ENCODE results near the gene SCMH1.

Gene SCMH1

DNA sequence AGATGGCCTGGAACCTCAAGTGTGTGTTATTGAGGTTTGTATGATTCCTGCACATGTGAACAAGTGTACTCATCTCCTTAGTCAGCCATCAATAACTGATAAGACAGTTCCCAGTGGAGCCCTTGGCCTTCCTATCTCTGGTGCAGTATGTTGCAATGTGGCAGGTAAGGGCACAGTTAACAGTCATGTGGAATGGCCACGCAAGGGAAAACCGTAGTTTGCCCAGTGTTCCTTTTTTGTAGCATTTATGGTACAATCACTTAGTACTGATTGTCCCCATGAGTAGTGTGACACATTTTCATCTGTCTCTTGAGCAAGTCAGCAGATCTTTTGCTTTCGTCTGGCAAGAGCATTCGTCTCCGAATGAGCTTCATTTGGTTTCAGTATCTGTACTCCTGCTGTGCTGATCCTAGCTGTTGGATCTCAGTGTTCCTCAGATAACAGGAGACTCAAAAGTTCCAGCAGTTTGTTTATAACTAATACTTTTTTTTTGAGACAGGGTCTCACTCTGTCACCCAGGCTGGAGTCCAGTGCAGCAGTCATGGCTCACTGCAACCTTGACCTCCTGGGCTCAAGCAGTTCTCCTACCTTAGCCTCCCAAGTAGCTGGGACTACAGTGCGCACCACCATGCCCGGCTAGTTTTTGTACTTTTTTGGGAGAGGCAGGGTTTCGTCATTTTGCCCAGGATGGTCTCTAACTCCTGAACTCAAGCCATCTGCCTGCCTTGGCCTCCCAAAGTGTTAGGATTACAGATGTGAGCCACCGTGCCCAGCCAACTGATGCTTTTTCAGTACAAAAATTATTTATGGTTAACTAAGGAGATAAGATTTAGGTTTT, 254.4 kb downstream of the SCMH1 start:
- Histone ChIP-seq H3K9me2 (ENCODE audit: low read depth, low read length) (no peaks in the 10 kb centered on the region), H3K9me3 (ENCODE audit: low read length) (no peaks in the 10 kb centered on the region), H3K4me3 (ENCODE audit: low read depth, low read length, poor library complexity, severe bottlenecking) (no peak overlapping the region), H3K27me3 (ENCODE audit: insufficient read depth, low read length) (no peaks in the 10 kb centered on the region), H3F3A (ENCODE audit: insufficient read depth, low read length) (no peaks in the 10 kb centered on the region), H4K20me1 (ENCODE audit: insufficient read depth, low read length) (no peaks in the 10 kb centered on the region), H2AFZ (ENCODE audit: low read length) (no peak overlapping the region), H3K27ac (ENCODE audit: low read depth, low read length, poor library complexity, severe bottlenecking) (no peak overlapping the region), H3K79me2 (ENCODE audit: insufficient read depth, low read length) (peaks cover 20% of the 10 kb centered on the region), H3K4me2 (ENCODE audit: low read length) (no peak overlapping the region), H3K9ac (ENCODE audit: low read length) (no peak overlapping the region), H3K4me1 (ENCODE audit: insufficient read depth, low read length, severe bottlenecking) (peaks cover 6% of the 10 kb centered on the region), H3K36me3 (ENCODE audit: insufficient read depth, low read length) (peaks cover 100% of the 10 kb centered on the region)
- TF ChIP-seq EZH2 (IDR thresholded peaks at IDR 0.05; ENCODE audit: borderline replicate concordance, low read length), result no peak
- TF ChIP-seq, protein P1, sequence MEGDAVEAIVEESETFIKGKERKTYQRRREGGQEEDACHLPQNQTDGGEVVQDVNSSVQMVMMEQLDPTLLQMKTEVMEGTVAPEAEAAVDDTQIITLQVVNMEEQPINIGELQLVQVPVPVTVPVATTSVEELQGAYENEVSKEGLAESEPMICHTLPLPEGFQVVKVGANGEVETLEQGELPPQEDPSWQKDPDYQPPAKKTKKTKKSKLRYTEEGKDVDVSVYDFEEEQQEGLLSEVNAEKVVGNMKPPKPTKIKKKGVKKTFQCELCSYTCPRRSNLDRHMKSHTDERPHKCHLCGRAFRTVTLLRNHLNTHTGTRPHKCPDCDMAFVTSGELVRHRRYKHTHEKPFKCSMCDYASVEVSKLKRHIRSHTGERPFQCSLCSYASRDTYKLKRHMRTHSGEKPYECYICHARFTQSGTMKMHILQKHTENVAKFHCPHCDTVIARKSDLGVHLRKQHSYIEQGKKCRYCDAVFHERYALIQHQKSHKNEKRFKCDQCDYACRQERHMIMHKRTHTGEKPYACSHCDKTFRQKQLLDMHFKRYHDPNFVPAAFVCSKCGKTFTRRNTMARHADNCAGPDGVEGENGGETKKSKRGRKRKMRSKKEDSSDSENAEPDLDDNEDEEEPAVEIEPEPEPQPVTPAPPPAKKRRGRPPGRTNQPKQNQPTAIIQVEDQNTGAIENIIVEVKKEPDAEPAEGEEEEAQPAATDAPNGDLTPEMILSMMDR (IDR thresholded peaks at IDR 0.05; ENCODE audit: low read length), result no peak

DNA sequence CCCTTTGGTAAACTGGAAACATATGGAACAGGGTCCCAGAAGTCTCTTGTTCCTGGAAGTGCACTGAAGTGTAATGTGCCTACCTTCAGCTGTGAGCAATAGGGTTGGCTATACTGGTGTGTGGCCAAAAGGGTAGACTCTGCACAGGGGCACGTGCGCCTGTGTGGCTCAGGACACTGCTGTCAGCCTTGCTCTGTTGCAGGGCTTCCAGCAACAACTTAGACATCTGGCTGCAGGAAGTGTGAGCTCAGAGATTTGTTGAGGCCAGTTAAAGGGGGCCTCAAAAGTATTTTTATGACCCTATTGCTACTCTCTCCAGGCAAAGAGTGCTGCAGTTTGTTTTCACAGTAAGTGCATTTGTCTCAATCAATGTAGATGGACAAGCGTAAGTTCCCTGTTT, 255.2 kb downstream of the SCMH1 start:
- H3K4me3 ChIP-seq (ENCODE audit: low read depth, low read length, poor library complexity, severe bottlenecking), result no peak overlapping the region
- peaks cover 13% of the 10 kb centered on the region for H3K4me1 ChIP-seq (ENCODE audit: insufficient read depth, low read length, severe bottlenecking)
- H3K36me3 ChIP-seq (ENCODE audit: insufficient read depth, low read length), result peaks cover 100% of the 10 kb centered on the region
- no peaks in the 10 kb centered on the region for H3K9me2 ChIP-seq (ENCODE audit: low read depth, low read length)
- no peak for TF ChIP-seq EZH2 (IDR thresholded peaks at IDR 0.05; ENCODE audit: borderline replicate concordance, low read length)
- H2AFZ ChIP-seq (ENCODE audit: low read length), result no peak overlapping the region
- H3K79me2 ChIP-seq (ENCODE audit: insufficient read depth, low read length), result peaks cover 27% of the 10 kb centered on the region
- no peaks in the 10 kb centered on the region for H3K27me3 ChIP-seq (ENCODE audit: insufficient read depth, low read length)
- no peaks in the 10 kb centered on the region for H3F3A ChIP-seq (ENCODE audit: insufficient read depth, low read length)
- no peak overlapping the region for H3K9ac ChIP-seq (ENCODE audit: low read length)
- H3K4me2 ChIP-seq (ENCODE audit: low read length), result no peak overlapping the region
- H3K9me3 ChIP-seq (ENCODE audit: low read length), result no peaks in the 10 kb centered on the region
- no peak overlapping the region for H3K27ac ChIP-seq (ENCODE audit: low read depth, low read length, poor library complexity, severe bottlenecking)
- no peaks in the 10 kb centered on the region for H4K20me1 ChIP-seq (ENCODE audit: insufficient read depth, low read length)

DNA sequence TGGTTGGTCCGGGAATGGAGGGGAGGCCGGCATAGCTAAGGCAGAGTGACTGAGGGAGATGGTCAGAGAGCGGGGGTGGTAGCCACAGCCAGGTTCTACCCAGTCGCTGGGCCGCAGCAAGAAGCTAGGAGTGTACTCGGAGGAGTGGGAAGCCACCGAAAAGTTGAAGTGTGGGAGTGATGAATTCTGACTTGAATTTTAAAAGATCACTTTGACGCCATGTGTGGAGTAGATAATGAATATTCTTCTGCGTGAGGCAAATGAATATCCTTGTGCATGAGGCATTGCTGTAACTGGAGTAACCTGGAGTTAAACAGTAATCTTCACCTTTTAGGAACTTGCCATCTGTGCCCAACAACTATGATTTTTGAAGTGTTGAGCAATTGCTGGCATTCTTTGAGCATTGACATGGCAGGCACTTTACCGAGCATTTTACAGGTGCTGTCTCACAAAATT, 255.8 kb downstream of the SCMH1 start:
- H3K9me2 ChIP-seq (ENCODE audit: low read depth, low read length), result no peaks in the 10 kb centered on the region
- H4K20me1 ChIP-seq (ENCODE audit: insufficient read depth, low read length), result no peaks in the 10 kb centered on the region
- no peak overlapping the region for H2AFZ ChIP-seq (ENCODE audit: low read length)
- H3K9me3 ChIP-seq (ENCODE audit: low read length), result no peaks in the 10 kb centered on the region
- H3F3A ChIP-seq (ENCODE audit: insufficient read depth, low read length), result no peaks in the 10 kb centered on the region
- no peak overlapping the region for H3K9ac ChIP-seq (ENCODE audit: low read length)
- peaks cover 100% of the 10 kb centered on the region for H3K36me3 ChIP-seq (ENCODE audit: insufficient read depth, low read length)
- H3K27ac ChIP-seq (ENCODE audit: low read depth, low read length, poor library complexity, severe bottlenecking), result no peak overlapping the region
- H3K79me2 ChIP-seq (ENCODE audit: insufficient read depth, low read length), result peaks cover 33% of the 10 kb centered on the region
- no peak overlapping the region for H3K4me3 ChIP-seq (ENCODE audit: low read depth, low read length, poor library complexity, severe bottlenecking)
- H3K27me3 ChIP-seq (ENCODE audit: insufficient read depth, low read length), result no peaks in the 10 kb centered on the region
- TF ChIP-seq, protein P1 (IDR thresholded peaks at IDR 0.05; ENCODE audit: low read length), result no peak
- TF ChIP-seq EZH2 (IDR thresholded peaks at IDR 0.05; ENCODE audit: borderline replicate concordance, low read length), result no peak
- H3K4me2 ChIP-seq (ENCODE audit: low read length), result no peak overlapping the region
- peaks cover 19% of the 10 kb centered on the region for H3K4me1 ChIP-seq (ENCODE audit: insufficient read depth, low read length, severe bottlenecking)
